HPDE6-E6E7 (cell line): ENCODE data around the gene TXN2.
"Not testable (repeated sequence)": the region's sequence is repeated elsewhere in the genome, so short reads cannot be mapped to it uniquely, and the experiment has no call there.

Experiments
- DNase-seq: peaks from one replicate; pipeline ENCODE4 v3.0.0; 2011; ENCODE audit warnings: missing footprints; ENCODE audit errors: extremely low spot score

TXN2 gene

GRCh38 chr22:36455571-36456463, 25.6 kb downstream of the TXN2 start:
- no peak for DNase-seq

GRCh38 chr22:36454916-36455570, 26.4 kb downstream of the TXN2 start:
- peak; percentile 60 for DNase-seq

- no peak for DNase-seq
These were observed 27.5 kb downstream of the TXN2 start for GRCh38 chr22:36453855-36454378.

GRCh38 chr22:36452978-36453607, 28.3 kb downstream of the TXN2 start:
- DNase-seq = not testable (repeated sequence)

- no peak for DNase-seq
These were observed 29.0 kb downstream of the TXN2 start for GRCh38 chr22:36452250-36452977.

- not testable (repeated sequence) for DNase-seq
These were observed 30.5 kb downstream of the TXN2 start for GRCh38 chr22:36450923-36451322.

- DNase-seq = no peak
These were observed 31.8 kb downstream of the TXN2 start for GRCh38 chr22:36449596-36450175.

- DNase-seq = no peak
These were observed 33.8 kb downstream of the TXN2 start for GRCh38 chr22:36447632-36448031.

GRCh38 chr22:36445158-36445668, 36.2 kb downstream of the TXN2 start:
- DNase-seq = no peak

GRCh38 chr22:36443198-36443770, 38.2 kb downstream of the TXN2 start:
- no peak for DNase-seq

- DNase-seq = no peak
These were observed 38.8 kb downstream of the TXN2 start for GRCh38 chr22:36442506-36443197.

- DNase-seq = no peak
These were observed 40.9 kb downstream of the TXN2 start for GRCh38 chr22:36440429-36441002.

- peak; percentile 93 for DNase-seq
These were observed 41.8 kb downstream of the TXN2 start for GRCh38 chr22:36439481-36440271.

- no peak for DNase-seq
These were observed 45.7 kb downstream of the TXN2 start for GRCh38 chr22:36435516-36436415.

GRCh38 chr22:36433318-36434231, 47.9 kb downstream of the TXN2 start:
- no peak for DNase-seq

GRCh38 chr22:36432592-36433317, 48.7 kb downstream of the TXN2 start:
- DNase-seq = no peak
